Measurements from ENCODE around the gene NAT14. TPM values are rescaled to one million over a fixed set of nuclear protein-coding genes. Genes with fewer than 3 reads are reported as not detected.

The NAT14 gene
- total RNA-seq, 2 donors from 2014 or later: 51.3 to 67.1 TPM

GRCh38 chr19:55439052-55439451 is 45.9 kb upstream of the NAT14 start:
- H3K4me3 Mint-ChIP-seq: no peak overlapping the region
- H3K27ac Mint-ChIP-seq: no peak overlapping the region
- no peak for TF ChIP-seq CTCF (conservative IDR thresholded peaks at IDR 0.05)
- Histone ChIP-seq H3K36me3 (ENCODE audit: control insufficient read depth, insufficient read depth, low read length) (no peaks in the 10 kb centered on the region), H3K27me3 (ENCODE audit: control insufficient read depth, insufficient read depth, low read length, poor library complexity, severe bottlenecking) (peaks cover 79% of the 10 kb centered on the region), H3K27ac (ENCODE audit: low read depth, low read length) (no peak overlapping the region), H3K9me3 (ENCODE audit: control insufficient read depth, low read length) (no peaks in the 10 kb centered on the region), H3K4me3 (ENCODE audit: low read length) (no peak overlapping the region), H3K9ac (ENCODE audit: extremely low read depth, low read length, poor library complexity, severe bottlenecking) (no peak overlapping the region), H3K4me1 (ENCODE audit: control insufficient read depth, insufficient read depth, low read length) (no peaks in the 10 kb centered on the region)
- H3K27me3 Mint-ChIP-seq (ENCODE audit: insufficient read depth): peaks cover 55% of the 10 kb centered on the region
- peaks cover 7% of the 10 kb centered on the region for H3K4me1 Mint-ChIP-seq
- no peak for DNase-seq
- 73 to 75% methylated on average over 4 to 5 of the region's 5 CpGs for WGBS, 2 experiments (ENCODE audit: insufficient coverage in 1 of 2, insufficient read length in 1 of 2)
- no peaks in the 10 kb centered on the region for H3K36me3 Mint-ChIP-seq (ENCODE audit: low read depth)
- H3K9me3 Mint-ChIP-seq: peaks cover 3% of the 10 kb centered on the region

- no peak overlapping the region for H3K4me3 ChIP-seq (ENCODE audit: low read length)
- TF ChIP-seq CTCF (conservative IDR thresholded peaks at IDR 0.05): no peak
- DNase-seq: peak; percentile 91
- H3K9me3 ChIP-seq (ENCODE audit: control insufficient read depth, low read length): no peaks in the 10 kb centered on the region
- H3K36me3 ChIP-seq (ENCODE audit: control insufficient read depth, insufficient read depth, low read length): no peaks in the 10 kb centered on the region
- no peaks in the 10 kb centered on the region for H3K36me3 Mint-ChIP-seq (ENCODE audit: low read depth)
- no peak overlapping the region for H3K27ac Mint-ChIP-seq
- H3K27ac ChIP-seq (ENCODE audit: low read depth, low read length): no peak overlapping the region
- no peaks in the 10 kb centered on the region for H3K4me1 ChIP-seq (ENCODE audit: control insufficient read depth, insufficient read depth, low read length)
- peaks cover 81% of the 10 kb centered on the region for H3K27me3 ChIP-seq (ENCODE audit: control insufficient read depth, insufficient read depth, low read length, poor library complexity, severe bottlenecking)
- 17 to 18% methylated on average over 12 to 39 of the region's 39 CpGs for WGBS, 2 experiments (ENCODE audit: insufficient coverage in 1 of 2, insufficient read length in 1 of 2)
- H3K9ac ChIP-seq (ENCODE audit: extremely low read depth, low read length, poor library complexity, severe bottlenecking): no peak overlapping the region
- peaks cover 3% of the 10 kb centered on the region for H3K9me3 Mint-ChIP-seq
- H3K27me3 Mint-ChIP-seq (ENCODE audit: insufficient read depth): peaks cover 55% of the 10 kb centered on the region
- no peak overlapping the region for H3K4me3 Mint-ChIP-seq
- peaks cover 7% of the 10 kb centered on the region for H3K4me1 Mint-ChIP-seq
These were observed 44.4 kb upstream of the NAT14 start for GRCh38 chr19:55440411-55441105.

GRCh38 chr19:55441319-55441691 is 43.7 kb upstream of the NAT14 start:
- WGBS, 2 experiments (ENCODE audit: insufficient coverage in 1 of 2, insufficient read length in 1 of 2): 8 to 14% methylated on average over 18 to 21 of the region's 21 CpGs
- peaks cover 88% of the 10 kb centered on the region for H3K27me3 ChIP-seq (ENCODE audit: control insufficient read depth, insufficient read depth, low read length, poor library complexity, severe bottlenecking)
- H3K27ac ChIP-seq (ENCODE audit: low read depth, low read length): no peak overlapping the region
- Mint-ChIP-seq H3K4me1 (peaks cover 7% of the 10 kb centered on the region), H3K27me3 (ENCODE audit: insufficient read depth) (peaks cover 55% of the 10 kb centered on the region), H3K9me3 (peaks cover 3% of the 10 kb centered on the region), H3K27ac (no peak overlapping the region), H3K4me3 (no peak overlapping the region), H3K36me3 (ENCODE audit: low read depth) (no peaks in the 10 kb centered on the region)
- H3K4me1 ChIP-seq (ENCODE audit: control insufficient read depth, insufficient read depth, low read length): no peaks in the 10 kb centered on the region
- H3K4me3 ChIP-seq (ENCODE audit: low read length): no peak overlapping the region
- H3K36me3 ChIP-seq (ENCODE audit: control insufficient read depth, insufficient read depth, low read length): no peaks in the 10 kb centered on the region
- DNase-seq: no peak
- no peak overlapping the region for H3K9ac ChIP-seq (ENCODE audit: extremely low read depth, low read length, poor library complexity, severe bottlenecking)
- no peaks in the 10 kb centered on the region for H3K9me3 ChIP-seq (ENCODE audit: control insufficient read depth, low read length)
- TF ChIP-seq CTCF (conservative IDR thresholded peaks at IDR 0.05): no peak
